ENCODE results near the gene RAB3A. TPM values are rescaled to one million over a fixed set of nuclear protein-coding genes. Genes with fewer than 3 reads are reported as not detected.

The RAB3A gene
- total and polyA plus RNA-seq, 2 experiments from 2014 or later, result 1.4 to 1.9 TPM

GRCh38 chr19:18172331-18173053 lies 31.4 kb downstream of the RAB3A start:
- no peak for DNase-seq
- in situ Hi-C loops (cut with MboI), result no loop called here
- Histone ChIP-seq H3F3A (ENCODE audit: insufficient read depth) (no peaks in the 10 kb centered on the region; the same call in 1 of the 2 replicates), H3K9me3 (ENCODE audit: low read depth) (no peaks in the 10 kb centered on the region), H3K9me2 (ENCODE audit: insufficient read depth) (no peaks in the 10 kb centered on the region), H4K20me1 (ENCODE audit: insufficient read depth) (no peaks in the 10 kb centered on the region), H3K4me3 (no peak overlapping the region), H3K9ac (no peak overlapping the region), H3K4me2 (ENCODE audit: unreplicated experiment) (no peak overlapping the region), H3K27ac (no peak overlapping the region), H2AFZ (no peak overlapping the region), H3K36me3 (ENCODE audit: low read depth) (peaks cover 2% of the 10 kb centered on the region; the same call in 1 of the 2 replicates), H3K4me1 (ENCODE audit: insufficient read depth) (no peaks in the 10 kb centered on the region), H3K27me3 (replicated peaks; ENCODE audit: insufficient read depth) (no peaks in the 10 kb centered on the region), H3K79me2 (ENCODE audit: insufficient read depth) (no peaks in the 10 kb centered on the region)
- TF ChIP-seq EZH2 (IDR thresholded peaks at IDR 0.05; ENCODE audit: insufficient read depth, poor library complexity, severe bottlenecking) (no peak), EZH2phosphoT487 (IDR thresholded peaks at IDR 0.05; ENCODE audit: insufficient read depth, low read depth) (no peak)
- WGBS, 2 experiments (ENCODE audit: low coverage in 1 of 2, low lambda C conversion rate in 2 of 2, missing lambda C conversion rate in 2 of 2), result 86 to 89% methylated on average over 7 of the region's 7 CpGs

GRCh38 chr19:18171605-18172327 lies 32.1 kb downstream of the RAB3A start:
- H4K20me1 ChIP-seq (ENCODE audit: insufficient read depth), result no peaks in the 10 kb centered on the region
- DNase-seq, result no peak
- H3F3A ChIP-seq (ENCODE audit: insufficient read depth), result no peaks in the 10 kb centered on the region; the same call in 1 of the 2 replicates
- no peaks in the 10 kb centered on the region for H3K9me2 ChIP-seq (ENCODE audit: insufficient read depth)
- TF ChIP-seq EZH2 (IDR thresholded peaks at IDR 0.05; ENCODE audit: insufficient read depth, poor library complexity, severe bottlenecking), result no peak
- TF ChIP-seq EZH2phosphoT487 (IDR thresholded peaks at IDR 0.05; ENCODE audit: insufficient read depth, low read depth), result no peak
- H3K4me2 ChIP-seq (ENCODE audit: unreplicated experiment), result no peak overlapping the region
- H3K9ac ChIP-seq, result no peak overlapping the region
- H3K27me3 ChIP-seq (replicated peaks; ENCODE audit: insufficient read depth), result no peaks in the 10 kb centered on the region
- H3K9me3 ChIP-seq (ENCODE audit: low read depth), result no peaks in the 10 kb centered on the region
- no peaks in the 10 kb centered on the region for H3K79me2 ChIP-seq (ENCODE audit: insufficient read depth)
- H3K36me3 ChIP-seq (ENCODE audit: low read depth), result peaks cover 2% of the 10 kb centered on the region; the same call in 1 of the 2 replicates
- H3K27ac ChIP-seq, result no peak overlapping the region
- no peak overlapping the region for H3K4me3 ChIP-seq
- H3K4me1 ChIP-seq (ENCODE audit: insufficient read depth), result no peaks in the 10 kb centered on the region
- in situ Hi-C loops (cut with MboI), result no loop called here
- 94 to 100% methylated on average over 8 of the region's 8 CpGs for WGBS, 2 experiments (ENCODE audit: low coverage in 1 of 2, low lambda C conversion rate in 2 of 2, missing lambda C conversion rate in 2 of 2)
- no peak overlapping the region for H2AFZ ChIP-seq

GRCh38 chr19:18170714-18171255 lies 33.1 kb downstream of the RAB3A start:
- peaks cover 5% of the 10 kb centered on the region; the same call in 1 of the 2 replicates for H3K36me3 ChIP-seq (ENCODE audit: low read depth)
- no peak overlapping the region for H2AFZ ChIP-seq
- H3K9ac ChIP-seq, result no peak overlapping the region
- TF ChIP-seq EZH2 (IDR thresholded peaks at IDR 0.05; ENCODE audit: insufficient read depth, poor library complexity, severe bottlenecking) (no peak), EZH2phosphoT487 (IDR thresholded peaks at IDR 0.05; ENCODE audit: insufficient read depth, low read depth) (no peak)
- H3K4me2 ChIP-seq (ENCODE audit: unreplicated experiment), result no peak overlapping the region
- H3K27ac ChIP-seq, result no peak overlapping the region
- H3K27me3 ChIP-seq (replicated peaks; ENCODE audit: insufficient read depth), result no peaks in the 10 kb centered on the region
- H4K20me1 ChIP-seq (ENCODE audit: insufficient read depth), result no peaks in the 10 kb centered on the region
- DNase-seq, result no peak
- no peaks in the 10 kb centered on the region for H3K4me1 ChIP-seq (ENCODE audit: insufficient read depth)
- WGBS, 2 experiments (ENCODE audit: low coverage in 1 of 2, low lambda C conversion rate in 2 of 2, missing lambda C conversion rate in 2 of 2), result 57 to 61% methylated on average over 13 to 16 of the region's 16 CpGs
- H3F3A ChIP-seq (ENCODE audit: insufficient read depth), result no peaks in the 10 kb centered on the region; the same call in 1 of the 2 replicates
- in situ Hi-C loops (cut with MboI), result no loop called here
- H3K79me2 ChIP-seq (ENCODE audit: insufficient read depth), result no peaks in the 10 kb centered on the region
- H3K4me3 ChIP-seq, result no peak overlapping the region
- H3K9me2 ChIP-seq (ENCODE audit: insufficient read depth), result no peaks in the 10 kb centered on the region
- no peaks in the 10 kb centered on the region for H3K9me3 ChIP-seq (ENCODE audit: low read depth)

- Histone ChIP-seq H3K36me3 (ENCODE audit: low read depth) (peaks cover 9% of the 10 kb centered on the region; the same call in 1 of the 2 replicates), H3K9me3 (ENCODE audit: low read depth) (no peaks in the 10 kb centered on the region), H3K9ac (no peak overlapping the region), H3K4me3 (no peak overlapping the region), H3K79me2 (ENCODE audit: insufficient read depth) (no peaks in the 10 kb centered on the region), H3K27me3 (replicated peaks; ENCODE audit: insufficient read depth) (no peaks in the 10 kb centered on the region), H4K20me1 (ENCODE audit: insufficient read depth) (no peaks in the 10 kb centered on the region), H3K4me1 (ENCODE audit: insufficient read depth) (no peaks in the 10 kb centered on the region), H3K27ac (no peak overlapping the region), H2AFZ (no peak overlapping the region), H3K9me2 (ENCODE audit: insufficient read depth) (no peaks in the 10 kb centered on the region), H3F3A (ENCODE audit: insufficient read depth) (no peaks in the 10 kb centered on the region; the same call in 1 of the 2 replicates), H3K4me2 (ENCODE audit: unreplicated experiment) (no peak overlapping the region)
- TF ChIP-seq EZH2 (IDR thresholded peaks at IDR 0.05; ENCODE audit: insufficient read depth, poor library complexity, severe bottlenecking) (no peak), EZH2phosphoT487 (IDR thresholded peaks at IDR 0.05; ENCODE audit: insufficient read depth, low read depth) (no peak)
- no peak for DNase-seq
- 94% methylated on average over 58 to 65 of the region's 66 CpGs for WGBS, 2 experiments (ENCODE audit: low coverage in 1 of 2, low lambda C conversion rate in 2 of 2, missing lambda C conversion rate in 2 of 2)
- in situ Hi-C loops (cut with MboI), result no loop called here
These were observed 35.0 kb downstream of the RAB3A start for GRCh38 chr19:18168673-18169381.

Data from GM23248 (cell line).